GOT3 (cell line): ENCODE measurements around the gene CLIP1.

Experiments used
- DNase-seq: peaks from one replicate; lab custom pipeline; 2025; ENCODE audit warnings: mixed read lengths; lab: John Stamatoyannopoulos, UW

CLIP1 gene

DNA sequence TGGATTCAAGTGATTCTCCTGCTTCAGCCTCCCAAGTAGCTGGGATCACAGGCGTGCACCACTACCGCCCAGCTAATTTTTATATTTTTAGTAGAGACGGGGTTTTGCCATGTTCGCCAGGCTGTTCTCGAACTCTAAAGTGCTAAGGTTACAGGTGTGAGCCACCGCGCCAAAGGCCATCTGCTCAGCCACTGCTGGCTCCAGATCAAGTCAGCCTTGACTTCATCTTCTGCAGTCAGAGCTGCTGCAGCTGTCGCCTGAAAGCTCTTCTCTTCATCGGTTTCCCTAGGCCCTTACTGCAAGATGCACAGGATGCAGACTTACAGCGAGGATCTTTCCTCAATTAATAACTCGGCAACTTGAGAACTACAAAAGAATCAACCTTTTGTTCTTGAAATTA is 66.8 kb downstream of the CLIP1 start:
- no peak for DNase-seq

DNA sequence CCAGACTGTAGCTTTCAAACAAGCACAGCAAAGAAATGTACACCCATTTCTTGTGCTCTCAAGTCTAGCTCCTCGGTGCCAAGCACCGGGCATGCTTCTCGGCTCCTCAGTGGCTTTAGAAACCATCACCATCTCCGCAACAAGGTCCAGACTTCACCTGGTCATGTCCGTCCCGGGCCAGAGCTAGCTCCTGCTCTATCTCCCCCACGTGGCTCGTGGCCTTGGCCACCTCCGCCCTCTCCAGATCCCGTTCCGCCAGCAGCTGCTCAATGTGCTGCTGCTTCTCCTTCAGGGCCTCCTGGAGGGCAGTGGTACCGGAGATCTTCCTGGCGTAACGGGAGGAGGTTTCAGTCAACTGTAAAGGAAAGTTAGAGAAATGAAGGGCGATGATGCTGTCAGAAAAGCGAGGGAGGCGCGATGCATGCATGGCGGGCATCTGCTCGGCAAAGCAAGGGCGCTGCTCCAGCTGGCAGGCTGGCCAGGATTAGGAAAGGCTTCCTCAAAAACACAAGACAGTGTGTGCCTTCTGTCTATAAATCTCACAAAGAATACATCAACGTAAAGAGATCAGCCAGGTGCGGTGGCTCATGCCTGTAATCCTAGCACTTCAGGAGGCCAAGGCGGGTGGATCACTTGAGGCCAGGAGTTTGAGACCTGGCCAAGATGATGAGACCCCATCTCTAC is 67.4 kb downstream of the CLIP1 start:
- DNase-seq: no peak

DNA sequence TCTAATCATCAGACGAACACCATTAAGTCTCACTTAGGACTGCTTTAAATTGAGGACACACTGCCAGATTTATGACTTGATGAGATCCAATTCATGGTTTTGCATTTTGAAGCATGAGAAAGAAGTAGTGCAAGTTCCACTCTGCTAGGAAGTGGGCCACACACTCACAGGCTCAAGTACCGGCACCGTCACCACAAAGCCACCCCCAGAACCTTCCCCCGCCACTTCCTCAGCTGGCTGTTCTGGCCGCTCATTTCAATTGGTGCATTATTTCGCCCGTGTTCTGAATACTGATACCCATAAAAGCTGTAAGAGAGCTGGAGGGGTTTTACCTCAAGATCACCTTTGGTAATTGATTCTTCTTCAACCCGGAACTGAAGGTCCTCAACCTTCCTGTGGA is 70.1 kb downstream of the CLIP1 start:
- DNase-seq: no peak

DNA sequence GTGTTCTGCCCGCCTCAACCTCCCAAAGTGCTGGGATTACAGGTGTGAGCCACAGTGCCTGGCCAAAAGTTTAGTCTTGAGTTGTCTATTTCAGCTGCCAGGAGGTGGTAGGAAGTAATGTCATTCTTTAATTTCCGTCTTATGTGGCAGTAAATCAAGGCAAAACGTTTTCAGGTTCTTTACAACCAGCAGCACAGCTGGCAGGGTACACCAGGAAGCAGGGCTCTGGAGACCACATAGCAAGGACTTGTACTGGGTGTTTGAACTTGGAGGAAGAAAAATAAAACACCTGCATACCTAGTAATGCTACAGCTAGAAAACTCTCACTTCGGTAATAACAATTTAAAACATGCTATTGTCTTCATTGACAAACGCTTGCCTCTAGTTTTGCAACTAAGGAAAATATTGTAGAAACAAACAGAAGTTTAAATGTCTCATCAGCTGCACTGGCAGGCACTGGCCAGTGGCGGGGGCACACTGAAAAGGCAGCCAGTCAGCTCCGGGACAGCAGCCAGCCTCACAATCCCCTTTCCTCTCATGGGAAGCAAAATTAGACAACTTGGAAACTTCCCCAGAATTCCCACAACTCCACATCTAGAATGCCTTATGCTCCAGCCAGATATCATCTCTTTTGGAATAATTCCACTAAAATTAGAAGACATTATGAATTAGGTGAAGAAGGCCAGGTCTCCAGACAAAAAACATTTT is 72.2 kb downstream of the CLIP1 start:
- DNase-seq: peak; percentile 34

DNA sequence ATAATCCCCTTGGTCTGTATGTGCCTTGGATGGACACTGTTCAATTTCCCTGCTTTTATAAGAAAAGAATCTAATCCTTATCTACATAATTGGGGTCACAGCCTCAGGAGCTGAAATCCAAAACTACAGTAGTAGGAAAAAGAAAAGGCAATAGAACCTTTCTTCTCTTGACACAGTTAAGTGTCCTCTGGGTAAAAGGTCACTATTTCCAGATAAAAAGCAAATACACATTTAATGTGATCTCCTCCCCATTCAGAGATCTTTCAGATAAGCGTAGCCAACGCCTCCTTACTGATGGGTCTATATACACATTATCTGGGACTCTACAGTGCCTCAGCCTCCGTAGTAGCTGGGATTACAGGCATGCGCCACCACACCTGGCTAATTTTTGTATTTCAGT is 73.4 kb downstream of the CLIP1 start:
- DNase-seq: no peak

DNA sequence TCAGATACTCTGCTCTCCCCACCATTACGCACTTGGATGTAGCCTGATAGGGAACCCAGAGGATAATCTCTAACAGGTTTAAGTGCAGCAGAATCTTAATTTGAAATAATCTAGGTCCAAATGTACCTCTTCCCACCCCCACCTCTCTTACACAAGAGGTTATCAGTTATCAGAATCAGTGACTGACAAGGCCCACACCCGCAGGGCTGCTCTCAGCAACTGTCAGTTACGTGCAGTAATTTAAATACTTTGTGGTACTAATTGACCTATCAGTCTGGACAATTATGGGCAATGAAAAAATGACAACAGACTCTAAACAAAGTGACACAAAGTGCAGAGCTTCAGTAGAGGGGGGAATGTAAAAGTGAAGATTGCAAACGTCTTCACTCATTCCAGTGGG is 74.0 kb downstream of the CLIP1 start:
- DNase-seq: no peak

DNA sequence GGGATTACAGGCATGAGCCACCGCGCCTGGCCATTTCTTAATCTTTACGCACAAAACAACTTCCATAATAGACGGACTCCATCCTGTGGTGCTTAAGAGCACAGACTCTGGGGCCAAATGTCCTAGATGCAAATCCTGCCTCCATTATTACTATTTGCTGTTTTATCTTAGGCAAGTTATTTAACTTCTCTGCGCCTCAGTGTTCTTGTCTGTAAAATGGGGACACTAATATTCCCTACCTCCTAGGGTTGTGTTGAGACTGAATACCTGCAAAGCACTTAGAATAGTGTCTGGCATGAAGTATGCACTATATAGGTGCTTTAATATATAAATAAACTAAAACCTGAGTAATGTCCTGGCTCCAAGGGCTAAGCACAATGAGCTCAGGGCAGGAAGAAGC is 76.4 kb downstream of the CLIP1 start:
- no peak for DNase-seq

DNA sequence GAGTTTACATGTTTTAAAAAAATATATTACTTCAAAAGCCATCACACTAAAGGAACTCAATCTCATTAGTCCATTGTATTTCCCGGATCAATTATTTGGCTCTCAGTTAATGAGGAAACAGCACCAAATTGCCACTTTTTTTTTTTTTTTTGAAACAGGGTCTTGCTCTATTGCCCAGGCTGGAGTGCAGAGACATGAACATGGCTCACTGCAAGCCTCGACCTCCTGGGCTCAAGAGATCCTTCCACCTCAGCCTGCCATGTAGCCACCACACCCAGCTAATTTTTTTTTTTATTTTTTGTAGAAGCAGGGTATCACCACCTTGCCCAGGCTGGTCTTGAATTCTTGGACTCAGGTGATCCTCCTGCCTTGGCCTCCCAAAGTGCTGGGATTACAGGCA is 77.4 kb downstream of the CLIP1 start:
- DNase-seq: no peak

DNA sequence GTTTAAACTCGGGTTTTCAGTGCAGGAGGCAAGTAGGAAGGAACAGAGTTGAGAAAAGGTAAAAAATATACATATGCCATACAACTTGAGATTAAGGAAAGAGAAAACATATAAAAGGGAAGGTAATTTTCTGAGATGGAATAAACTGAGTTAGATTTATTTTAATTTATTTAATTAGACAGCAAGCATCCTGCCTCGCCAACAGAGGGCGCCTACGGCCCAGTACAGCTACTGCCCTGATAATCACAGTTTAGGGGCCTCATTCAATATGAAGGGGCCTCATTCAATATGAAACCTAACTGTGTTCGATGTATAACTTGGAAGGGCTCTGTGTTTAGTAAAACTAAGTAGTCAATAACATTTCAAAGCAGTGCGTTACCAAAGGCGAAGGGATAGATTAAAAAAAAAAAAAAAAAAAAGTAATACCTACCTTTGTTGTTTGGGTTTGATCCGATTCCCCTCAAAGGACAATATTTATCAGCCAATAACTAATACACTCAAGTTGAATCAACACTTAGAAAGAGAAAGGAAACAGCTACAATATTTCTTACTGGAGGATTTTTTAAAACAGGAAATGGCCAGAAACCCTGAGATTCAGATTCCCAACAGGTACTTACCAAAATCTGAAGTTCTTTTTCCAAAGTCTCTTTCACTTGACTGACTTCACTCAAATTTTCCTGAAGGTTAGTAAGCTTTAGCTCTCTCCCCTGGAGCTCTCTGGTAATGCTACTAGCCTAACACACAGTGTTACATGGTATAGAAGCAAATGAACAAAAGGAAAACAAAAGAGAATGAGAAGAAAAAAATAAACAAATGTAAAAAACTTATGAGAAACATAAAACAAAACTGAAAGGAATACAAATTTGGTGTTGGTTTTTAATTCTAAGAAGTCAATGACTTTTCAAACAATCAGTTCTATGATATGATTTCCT is 86.2 kb downstream of the CLIP1 start:
- DNase-seq: no peak

DNA sequence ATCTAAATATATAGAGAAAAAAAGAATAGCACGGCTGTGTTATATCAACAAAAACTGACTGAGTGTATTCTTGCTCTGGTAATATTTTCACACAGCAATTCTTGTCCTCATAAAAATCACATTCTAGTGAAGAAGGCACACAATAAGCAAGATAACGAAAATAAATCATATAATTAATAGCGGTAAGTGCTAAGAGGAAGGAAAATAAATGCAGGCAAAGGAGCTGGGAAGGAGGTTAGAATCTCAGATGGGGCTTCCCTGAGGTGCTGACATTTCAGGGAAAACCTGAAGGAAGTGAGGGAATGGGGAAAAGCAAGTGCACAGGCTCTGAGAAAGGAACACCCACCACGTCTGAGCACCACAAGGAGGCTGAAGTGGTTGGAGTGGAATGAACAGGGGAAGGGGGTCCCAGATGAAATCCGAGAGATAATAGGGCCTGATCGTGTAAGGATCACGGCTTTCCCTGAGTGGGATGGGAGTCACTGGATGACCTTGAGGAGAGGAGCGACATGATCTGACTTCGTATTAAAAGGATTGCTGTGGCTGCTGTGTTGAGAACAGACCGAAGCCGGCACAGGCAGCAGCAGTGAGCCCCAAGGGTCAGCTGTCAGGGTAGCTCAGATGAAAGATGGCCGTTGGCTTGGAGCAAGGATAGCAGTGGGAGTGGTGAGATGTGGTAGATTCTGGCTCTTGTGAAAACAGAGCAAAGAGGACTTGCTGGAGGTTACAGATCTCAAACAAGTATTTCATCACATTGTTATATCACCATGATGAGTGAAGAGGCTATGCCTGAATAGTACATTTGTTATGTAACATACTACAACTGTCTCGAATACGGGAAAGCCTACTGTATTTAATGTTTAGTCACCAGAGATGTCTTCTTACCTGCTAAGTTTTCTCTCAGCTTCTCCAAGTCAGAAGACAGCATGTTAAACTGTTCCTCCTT is 89.1 kb downstream of the CLIP1 start:
- no peak for DNase-seq

DNA sequence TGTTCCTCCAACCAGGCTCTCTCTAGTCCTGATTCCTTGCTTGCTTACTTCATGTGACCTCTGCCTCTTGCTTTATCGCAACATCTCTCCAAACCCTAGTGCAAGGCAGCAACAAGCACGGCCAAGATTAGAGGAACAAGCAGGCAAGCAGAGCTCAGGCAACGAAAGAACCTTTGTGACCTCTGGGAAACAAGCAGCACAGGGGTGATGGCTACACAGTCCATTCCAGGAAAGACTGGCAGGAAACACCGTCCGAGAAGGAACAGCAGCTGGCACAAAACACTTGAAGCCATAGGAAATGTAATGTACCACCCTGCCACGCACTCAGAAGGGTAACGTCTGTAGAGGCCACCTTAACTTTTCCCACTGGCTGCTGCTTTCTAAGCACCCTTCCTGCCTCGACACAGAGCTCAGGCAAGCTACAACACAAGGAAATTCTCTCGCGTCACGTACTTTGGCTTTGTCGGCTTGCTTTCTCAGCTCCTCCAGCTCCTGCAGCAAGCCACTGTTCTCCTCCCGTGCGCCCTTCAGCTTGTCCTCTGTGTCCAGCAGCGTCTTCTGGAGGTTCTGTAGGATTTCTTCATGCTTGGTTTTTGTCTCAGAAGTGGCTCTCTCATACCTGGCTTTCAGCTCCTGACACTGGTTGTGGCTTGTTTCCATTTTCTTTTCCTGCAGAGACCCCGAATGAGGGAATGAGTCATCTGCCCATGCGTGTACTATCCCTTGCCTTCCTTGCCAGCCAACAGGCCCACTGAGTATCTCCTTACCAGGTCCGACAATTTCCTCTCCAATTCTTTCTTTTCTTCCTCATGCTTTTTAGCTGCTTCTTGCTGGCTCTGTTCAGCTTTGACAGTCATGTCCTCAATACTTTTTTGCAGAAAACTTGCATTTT is 94.7 kb downstream of the CLIP1 start:
- DNase-seq: no peak

DNA sequence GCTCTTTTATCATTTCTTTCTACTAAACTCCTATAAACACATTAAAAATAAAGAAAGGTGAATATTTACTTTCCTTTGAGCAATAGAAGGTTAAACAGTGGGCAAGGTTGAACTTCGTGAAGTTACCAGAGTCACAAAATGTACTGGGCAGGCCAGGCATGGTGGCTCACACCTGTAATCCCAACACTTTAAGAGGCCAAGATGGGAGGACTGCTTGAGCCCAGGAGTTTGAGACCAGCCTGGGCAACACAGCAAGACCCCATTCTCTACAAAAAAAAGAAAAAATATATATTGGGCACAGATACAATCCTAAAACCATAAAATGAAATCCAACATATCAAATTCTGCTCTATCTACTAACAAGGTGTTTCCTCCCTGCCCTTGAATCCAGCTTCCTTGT is 95.5 kb downstream of the CLIP1 start:
- DNase-seq: no peak

DNA sequence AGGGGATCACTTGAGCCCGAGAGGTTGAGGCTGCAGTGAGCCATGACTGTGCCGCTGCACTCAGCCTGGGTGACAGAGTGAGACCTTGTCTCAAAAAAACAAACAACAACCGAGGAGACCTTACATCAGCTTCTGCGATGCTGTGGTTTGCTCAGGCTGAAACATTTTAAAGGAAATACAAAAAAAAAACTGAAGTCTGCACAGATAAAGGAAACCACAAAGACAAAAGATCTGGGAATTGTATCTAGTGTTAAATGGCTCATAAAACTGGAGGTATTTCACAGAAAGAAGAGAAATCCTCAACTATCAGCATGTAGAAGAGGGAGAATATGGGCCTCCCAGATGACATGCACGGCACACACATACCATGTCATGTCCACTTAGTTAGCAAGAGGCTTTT is 95.9 kb downstream of the CLIP1 start:
- DNase-seq: no peak

DNA sequence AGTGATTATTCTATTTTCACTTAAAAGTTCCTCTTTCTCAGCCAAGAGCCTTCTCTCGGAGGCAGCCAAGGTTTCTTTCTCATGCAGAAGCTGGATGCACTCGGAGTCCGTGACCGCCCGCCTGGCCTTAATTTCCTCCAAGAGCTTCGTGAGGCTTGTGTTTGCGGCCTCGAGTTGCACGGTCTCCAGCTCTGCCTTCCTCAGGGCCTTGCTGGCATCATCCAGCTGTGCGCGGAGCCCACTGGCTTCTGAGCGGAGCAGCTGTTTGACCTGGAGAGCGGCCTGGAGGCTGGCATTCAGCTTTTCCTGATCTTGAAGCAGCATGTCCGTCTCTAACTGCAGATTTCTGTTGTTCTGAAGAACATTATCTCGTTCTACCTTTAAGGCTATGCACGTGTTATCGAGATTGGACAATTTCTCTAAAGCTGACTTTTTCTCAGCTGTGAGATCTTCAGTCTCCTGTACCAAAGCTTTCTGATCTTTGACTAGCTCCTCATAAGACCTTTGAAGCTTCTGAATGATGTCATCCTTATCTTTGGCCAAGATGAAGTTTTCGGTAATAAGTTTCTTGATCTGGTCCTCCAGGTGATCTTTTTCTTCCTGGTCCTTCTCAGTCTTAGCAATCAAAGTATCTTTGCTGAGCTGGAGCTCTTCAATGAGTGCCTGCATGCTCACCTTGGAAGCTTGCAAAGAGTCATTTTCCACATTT is 99.0 kb downstream of the CLIP1 start:
- DNase-seq: no peak

DNA sequence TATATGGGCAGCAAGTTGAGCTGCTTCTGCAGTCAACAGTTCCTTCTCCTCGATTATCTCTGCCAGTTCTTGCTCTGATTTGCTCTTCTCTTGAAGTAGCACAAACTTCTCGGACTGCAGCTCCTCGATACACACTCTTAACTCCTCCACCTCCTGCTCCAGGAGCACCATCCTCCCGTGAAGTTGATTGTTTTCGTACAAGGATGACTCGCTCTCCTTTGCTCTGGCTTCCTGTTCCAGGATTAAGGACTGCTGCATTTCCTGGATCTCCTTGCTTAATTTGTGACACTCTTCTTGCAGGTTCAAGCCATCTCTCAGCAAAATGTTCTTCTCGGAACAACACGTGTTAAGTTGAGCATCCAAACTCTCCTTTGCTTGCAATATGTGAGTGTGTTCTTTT is 100.0 kb downstream of the CLIP1 start:
- DNase-seq: no peak

DNA sequence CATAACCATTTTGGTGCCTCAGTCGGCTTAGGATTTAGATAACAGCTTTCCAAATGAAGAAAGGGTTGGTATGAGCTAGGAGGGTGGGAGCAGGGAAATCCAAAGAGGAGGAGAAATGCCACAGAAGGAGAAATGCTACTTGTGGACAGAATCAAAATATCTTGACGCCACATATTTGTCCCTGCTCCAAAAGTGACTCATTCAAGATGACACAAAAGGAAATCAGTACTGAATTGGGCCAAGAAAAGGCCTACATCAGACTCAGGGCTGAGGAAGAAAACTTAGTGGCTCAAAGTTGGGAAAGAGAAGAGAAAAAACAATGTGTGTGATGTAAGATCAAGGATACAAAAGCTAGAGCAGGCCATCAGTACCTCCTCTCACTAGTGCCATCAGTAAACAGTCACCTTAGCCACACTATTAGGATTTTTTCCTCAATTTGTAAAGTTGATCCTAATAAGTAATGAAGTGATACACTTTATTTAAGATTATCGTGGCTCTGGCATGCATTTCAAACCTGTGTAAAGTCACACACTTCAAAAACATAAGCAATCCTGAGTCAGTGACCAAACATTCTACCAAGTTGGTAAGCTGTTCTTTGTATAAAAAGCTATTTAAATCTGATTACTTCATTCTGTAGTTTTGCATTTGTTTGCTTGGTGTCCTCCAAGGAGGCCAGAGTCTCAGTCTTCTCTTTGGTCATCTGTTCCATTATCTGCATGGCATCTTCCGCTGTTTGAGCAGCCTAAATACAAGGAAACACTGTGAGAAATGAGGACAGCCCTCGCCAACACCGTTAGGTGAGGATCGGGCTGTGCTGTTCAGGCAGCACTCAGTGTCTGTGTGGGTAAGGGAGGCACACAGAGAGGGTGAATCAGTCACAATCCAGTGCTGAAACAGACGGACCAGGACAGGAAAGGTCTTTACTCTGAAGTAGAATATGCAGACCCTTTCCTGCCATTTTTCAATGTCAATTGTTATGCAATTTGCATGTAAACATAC is 103.6 kb downstream of the CLIP1 start:
- DNase-seq: peak; percentile 6

DNA sequence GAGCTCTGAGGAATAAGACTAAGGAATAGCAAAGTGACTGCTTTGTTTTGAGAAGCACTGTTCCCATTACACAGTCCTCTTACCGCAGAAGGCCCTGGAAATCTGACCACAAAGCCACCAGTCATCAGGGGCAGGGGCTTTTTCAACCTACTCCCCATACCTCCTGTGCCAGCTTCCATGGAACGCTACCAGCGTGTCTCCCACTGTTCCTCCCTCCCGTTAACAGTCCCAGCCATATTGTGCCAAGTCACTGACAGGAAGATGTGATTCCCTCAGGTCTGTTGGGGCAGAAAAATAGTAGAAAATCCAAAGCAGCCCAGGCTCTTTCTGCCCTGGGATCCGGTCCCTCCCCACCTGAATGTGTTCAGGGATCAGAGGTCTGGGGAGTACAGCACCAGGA is 109.5 kb downstream of the CLIP1 start:
- no peak for DNase-seq

DNA sequence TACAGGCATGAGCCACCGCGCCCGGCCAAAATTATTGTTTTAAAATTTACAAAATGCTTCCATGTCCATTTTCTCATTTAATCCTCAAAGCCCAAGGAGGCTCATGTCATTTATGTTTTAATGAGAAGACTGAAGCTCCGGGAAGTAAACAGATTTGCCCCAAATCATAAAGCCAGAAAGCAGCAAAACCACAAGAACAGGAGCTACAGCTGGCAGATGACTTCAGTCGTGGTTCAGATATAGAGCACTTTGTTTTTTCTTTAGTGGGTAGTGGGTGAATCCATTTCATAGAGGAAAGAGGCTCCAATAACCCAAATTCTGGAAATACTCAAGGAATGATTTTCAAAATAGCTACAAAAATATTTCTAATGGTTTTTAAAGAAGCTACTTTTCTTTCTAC is 110.8 kb downstream of the CLIP1 start:
- no peak for DNase-seq
